Thyroid gland (tissue), 4 donors: ENCODE measurements around the gene HOXC10.

ENCODE experiments used
- POLR2A ChIP-seq, 2 donors: fragments of 450-650 bp; IDR thresholded peaks; one replicate each; pipeline ENCODE4 v1.6.1; 2017; ENCODE audit warnings: antibody characterized with exemption in 2 of 2, mild to moderate bottlenecking in 2 of 2, moderate library complexity in 1 of 2
- TF ChIP-seq, protein P1 (sequence below), 6 experiments: fragments of 200-600 bp in 3 of 6; fragments of 450-650 bp in 3 of 6; sonication (generic) in 3 of 6; IDR thresholded peaks; one replicate each; pipeline ENCODE4 v1.5.1; 2016 to 2019; ENCODE audit warnings: antibody characterized with exemption in 6 of 6, mild to moderate bottlenecking in 2 of 6, inconsistent platforms in 1 of 6, moderate library complexity in 1 of 6

DNA sequence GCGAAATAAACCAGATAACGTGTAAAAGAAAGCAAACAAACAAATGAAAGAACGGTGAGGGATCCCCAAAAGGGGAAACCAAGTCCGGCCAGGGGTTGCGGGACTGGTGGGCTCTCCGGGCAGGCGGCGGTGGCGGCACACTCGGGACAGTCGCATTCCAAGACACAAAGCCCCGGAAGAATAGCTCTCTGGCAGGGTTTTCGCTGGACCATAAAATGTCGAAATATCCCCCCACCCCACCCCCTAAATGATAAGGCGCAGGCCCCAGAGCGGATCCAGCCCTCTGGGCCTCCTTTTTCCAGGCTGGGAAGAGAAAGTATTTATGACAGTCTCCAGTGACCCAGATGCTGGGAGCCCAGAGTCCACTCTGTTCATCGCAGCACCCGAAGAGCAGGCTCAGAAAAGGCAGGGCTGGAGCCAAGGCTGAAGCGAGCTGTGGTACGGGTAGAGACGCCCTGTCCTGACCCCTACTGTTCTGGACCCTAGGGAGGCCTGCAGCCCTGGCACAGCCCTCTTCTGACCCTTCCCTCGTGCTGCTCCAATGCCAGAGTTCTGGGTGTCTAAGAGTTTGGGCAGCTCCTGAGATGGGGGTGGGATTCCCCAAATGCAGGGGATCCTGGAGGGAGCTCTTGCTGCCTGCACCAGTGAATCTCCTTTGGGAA, 21.7 kb downstream of the HOXC10 start:
- TF ChIP-seq, protein P1, sequence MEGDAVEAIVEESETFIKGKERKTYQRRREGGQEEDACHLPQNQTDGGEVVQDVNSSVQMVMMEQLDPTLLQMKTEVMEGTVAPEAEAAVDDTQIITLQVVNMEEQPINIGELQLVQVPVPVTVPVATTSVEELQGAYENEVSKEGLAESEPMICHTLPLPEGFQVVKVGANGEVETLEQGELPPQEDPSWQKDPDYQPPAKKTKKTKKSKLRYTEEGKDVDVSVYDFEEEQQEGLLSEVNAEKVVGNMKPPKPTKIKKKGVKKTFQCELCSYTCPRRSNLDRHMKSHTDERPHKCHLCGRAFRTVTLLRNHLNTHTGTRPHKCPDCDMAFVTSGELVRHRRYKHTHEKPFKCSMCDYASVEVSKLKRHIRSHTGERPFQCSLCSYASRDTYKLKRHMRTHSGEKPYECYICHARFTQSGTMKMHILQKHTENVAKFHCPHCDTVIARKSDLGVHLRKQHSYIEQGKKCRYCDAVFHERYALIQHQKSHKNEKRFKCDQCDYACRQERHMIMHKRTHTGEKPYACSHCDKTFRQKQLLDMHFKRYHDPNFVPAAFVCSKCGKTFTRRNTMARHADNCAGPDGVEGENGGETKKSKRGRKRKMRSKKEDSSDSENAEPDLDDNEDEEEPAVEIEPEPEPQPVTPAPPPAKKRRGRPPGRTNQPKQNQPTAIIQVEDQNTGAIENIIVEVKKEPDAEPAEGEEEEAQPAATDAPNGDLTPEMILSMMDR (IDR thresholded peaks at IDR 0.05), result no peak
- TF ChIP-seq POLR2A (IDR thresholded peaks at IDR 0.05), result no peak
